SKM-1 (cell line): ENCODE results near the gene MAPKAP1.

Experiments used
- DNase-seq: peaks from one replicate; lab custom pipeline; 2025; ENCODE audit not compliant: unreplicated experiment; lab: John Stamatoyannopoulos, UW

The MAPKAP1 gene

DNA sequence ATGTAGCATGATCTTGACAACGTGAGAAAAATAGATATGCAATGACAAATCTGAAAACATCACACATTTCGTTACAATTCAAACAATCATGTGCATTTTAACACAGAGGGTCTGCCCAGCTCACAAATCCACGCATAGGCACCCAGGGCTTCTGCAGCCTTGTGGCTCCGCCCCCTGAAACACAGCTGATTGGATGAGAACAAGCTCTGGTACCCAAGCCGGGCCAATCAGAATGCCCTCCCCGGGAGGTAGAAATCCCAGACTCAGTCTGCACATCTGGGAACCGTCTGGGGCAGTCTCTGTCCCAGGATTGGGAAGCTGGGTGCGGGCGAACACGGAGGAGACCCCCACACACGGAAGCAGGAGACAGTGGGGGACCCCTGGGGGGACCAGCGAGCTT, 307.8 kb downstream of the MAPKAP1 start:
- DNase-seq: no peak

- no peak for DNase-seq
Measured at GRCh38 chr9:125398243-125398642, 308.8 kb downstream of the MAPKAP1 start.

DNA sequence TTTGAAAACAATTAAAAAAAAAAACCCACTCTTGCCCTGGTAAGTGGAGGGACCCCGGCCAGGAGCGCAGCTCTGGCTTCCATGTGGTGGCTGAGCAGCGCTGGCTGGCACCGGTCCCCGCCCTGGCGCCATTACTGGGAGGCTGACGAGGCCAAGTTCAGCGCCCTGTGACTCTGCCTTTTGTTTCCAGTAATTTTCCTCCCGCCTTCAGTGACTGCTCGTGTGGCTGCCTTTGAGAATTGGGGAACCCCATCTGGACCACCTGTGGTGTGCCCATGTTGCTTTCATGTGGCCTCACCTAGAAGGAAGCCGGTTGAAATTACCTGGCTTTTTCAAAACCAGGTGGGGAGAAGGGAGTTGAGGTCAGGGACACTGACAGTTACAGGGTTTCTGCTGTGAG, 309.3 kb downstream of the MAPKAP1 start:
- DNase-seq: no peak

DNA sequence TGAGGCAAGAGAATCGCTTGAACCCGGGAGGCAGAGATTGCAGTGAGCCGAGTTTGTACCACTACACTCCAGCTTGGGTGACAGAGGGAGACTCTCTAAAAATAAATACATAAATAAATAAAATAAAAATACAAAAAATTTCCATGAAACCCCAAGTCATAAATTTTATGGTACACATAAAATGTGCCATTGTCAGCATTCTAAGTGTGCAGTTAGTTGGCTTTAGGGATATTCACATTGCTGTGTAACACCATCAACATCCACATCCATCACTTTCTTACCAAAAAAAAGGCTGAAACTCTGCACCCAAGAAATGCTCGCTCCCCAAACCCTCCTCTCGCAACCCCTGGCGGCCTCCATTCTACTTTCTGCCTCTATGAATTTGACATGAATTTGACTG, 310.2 kb downstream of the MAPKAP1 start:
- DNase-seq: no peak

DNA sequence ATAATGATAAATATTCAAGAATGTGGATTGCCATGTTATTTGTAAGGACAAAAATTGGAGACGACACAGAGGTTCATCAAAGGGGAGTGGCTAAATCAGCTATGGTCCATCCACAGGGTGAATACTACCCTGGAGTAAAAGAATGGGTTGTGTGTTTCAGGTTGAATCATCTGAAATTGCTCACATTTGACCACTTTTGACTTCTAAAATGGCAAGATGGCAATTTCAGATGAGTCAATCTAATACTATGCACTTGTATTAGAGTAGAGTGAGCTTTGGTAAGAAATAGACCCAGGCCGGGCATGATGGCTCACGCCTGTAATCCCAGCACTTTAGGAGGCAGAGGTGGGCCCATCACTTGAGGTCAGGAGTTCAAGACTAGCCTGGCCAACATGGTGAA, 313.6 kb downstream of the MAPKAP1 start:
- no peak for DNase-seq

GRCh38 chr9:125391704-125392103, 315.3 kb downstream of the MAPKAP1 start:
- no peak for DNase-seq

DNA sequence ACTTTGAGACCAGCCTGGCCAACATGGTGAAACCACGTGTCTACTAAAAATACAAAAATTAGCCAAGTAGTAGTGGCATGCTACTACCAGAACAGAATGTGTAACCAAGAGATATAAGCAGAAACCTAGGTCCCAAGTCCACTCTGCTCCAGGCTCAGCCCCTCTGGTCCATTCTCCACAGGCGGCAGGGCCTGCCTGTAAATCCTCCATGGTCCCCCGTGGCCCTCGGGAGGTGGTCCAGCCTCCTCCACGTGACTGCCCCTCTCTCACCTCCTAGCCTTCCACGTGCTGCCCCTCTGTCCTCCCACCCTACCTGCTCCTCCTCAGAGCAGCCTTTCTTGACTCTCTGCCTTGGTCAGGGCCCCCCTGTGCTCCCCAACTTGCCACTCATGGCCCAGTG, 318.0 kb downstream of the MAPKAP1 start:
- no peak for DNase-seq

DNA sequence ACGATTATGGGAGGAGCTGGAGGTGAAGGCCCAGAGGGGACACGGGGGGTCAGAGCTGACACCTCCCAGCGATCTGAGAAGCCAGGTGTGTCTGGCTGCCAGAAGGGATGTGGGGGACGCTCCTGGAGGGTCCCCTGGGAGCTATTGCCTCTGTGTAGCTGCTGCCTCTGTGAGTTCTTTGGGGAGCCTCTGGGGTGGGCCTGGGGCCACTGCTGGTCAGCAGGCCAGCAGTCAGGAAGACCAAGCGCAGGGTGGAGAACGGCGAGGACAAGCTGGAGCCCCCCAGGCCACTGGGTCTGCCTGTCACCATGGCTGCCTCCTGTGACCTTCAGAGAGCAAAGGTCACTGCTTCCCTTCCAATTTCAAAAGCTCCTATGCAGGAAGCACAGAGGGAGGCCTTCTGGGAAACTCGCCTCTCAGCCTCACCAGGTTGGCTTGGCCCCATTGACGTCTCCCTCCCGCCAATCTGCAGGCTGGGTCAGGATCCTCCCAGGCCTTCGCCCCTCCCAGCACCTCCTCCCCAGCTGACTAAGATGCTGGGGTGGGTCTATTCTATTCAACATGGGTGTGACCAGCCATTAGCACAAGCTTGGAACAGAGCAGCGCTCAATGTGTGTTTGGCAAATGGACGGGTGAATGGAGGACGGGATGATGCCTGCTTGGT, 319.0 kb downstream of the MAPKAP1 start:
- DNase-seq: no peak
